ENCODE measurements around the gene COX20. TPM values are rescaled to one million over a fixed set of nuclear protein-coding genes. Genes with fewer than 3 reads are reported as not detected.

The COX20 gene
- total RNA-seq, 2 experiments from 2014 or later: 22.2 to 22.9 TPM

Other genes starting within 250 kb of the COX20 start
- 10 to 100 TPM; 26.6 to 31.4 TPM for gene DESI2, start 182.5 kb upstream of the COX20 start, total RNA-seq
- 100 to 1,000 TPM; 364 to 371 TPM for gene HNRNPU, start 28.9 kb downstream of the COX20 start, total RNA-seq